GM21825 (cell line): ENCODE data around the gene C17orf58.
"Not testable (repeated sequence)": the region's sequence is repeated elsewhere in the genome, so short reads cannot be mapped to it uniquely, and the experiment has no call there.

Experiments
- ATAC-seq: cut with Tn5 transposase; IDR thresholded peaks from one replicate; pipeline ENCODE4 v1.9.1; 2021; ENCODE audit warnings: mild to moderate bottlenecking, moderate library complexity; ENCODE audit not compliant: unreplicated experiment

The C17orf58 gene

DNA sequence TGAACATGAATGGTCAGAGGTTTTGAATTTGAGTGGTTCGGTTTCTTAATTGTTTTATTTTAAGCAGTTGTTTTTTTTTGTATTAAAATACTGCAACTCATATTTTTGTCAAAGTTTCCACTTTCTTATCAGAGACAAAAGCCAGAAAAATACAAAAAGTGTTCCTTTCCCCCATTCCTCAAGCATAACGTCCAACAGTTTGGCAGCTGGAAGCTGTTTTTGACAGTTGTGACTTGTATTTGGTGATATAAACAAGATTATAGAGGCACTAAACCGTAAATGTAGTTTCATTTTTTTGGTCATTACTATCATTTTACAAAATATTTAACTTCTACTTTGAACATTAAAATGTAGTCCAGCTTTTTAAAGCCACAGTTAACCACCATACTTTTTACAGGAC, 36.0 kb downstream of the C17orf58 start:
- not testable (repeated sequence) for ATAC-seq

GRCh38 chr17:67959510-67959909, 36.8 kb downstream of the C17orf58 start:
- ATAC-seq, result no peak

DNA sequence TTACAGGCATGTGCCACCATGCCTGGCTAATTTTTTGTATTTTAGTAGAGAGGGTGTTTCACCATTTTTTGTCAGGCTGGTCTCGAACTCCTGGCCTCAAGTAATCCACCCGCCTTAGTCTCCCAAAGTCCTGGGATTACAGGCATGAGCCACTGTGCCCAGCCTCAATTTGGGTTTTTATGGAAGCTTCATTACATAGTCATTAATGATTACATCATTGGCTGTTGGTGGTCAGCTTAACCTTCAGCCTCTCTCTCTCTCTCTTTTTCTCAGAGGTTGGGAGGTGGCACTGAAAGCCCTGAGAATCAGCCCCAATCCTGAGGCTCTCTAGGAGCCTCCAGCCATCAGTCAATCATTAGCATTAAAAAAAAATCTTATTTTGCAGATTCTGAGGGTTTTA, 45.3 kb downstream of the C17orf58 start:
- ATAC-seq, result no peak

DNA sequence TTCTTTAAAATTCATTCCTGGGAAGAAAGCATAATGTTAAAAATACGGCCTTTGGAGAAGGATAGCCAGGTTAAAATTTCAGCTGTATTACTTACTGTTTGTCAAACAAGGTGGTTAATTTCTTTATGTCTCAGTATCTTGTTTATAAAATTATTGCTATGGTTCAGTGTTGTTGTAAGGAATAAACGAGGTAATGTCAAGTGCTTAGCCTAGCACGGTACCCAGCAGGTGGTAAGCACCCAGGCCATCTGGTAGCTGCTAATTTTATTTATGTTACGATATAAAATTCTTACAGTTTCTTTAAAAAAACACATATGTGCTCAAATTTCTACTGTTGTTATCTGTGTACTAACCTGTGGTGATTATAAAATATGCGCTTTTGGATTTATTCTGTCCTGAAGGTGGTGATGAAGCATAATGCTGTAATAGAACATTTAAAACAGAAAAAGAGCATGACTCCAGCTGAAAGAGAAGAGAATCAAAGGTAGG, 48.9 kb downstream of the C17orf58 start:
- ATAC-seq, result no peak

GRCh38 chr17:67946513-67946912, 49.8 kb downstream of the C17orf58 start:
- ATAC-seq, result no peak

DNA sequence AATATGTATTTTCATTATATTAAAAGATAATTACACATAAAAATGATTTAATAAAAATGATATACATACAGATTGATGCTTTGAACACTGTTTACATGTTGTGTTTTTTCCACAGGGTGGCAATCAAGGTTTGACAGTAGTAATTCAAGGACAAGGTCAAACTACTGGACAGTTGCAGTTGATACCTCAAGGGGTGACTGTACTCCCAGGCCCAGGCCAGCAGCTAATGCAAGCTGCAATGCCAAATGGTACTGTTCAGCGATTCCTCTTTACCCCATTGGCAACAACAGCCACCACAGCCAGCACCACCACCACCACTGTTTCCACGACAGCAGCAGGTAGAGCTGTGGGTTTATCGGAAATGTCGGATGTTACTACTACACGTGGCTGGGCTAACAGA, 52.2 kb downstream of the C17orf58 start:
- ATAC-seq, result no peak

- ATAC-seq, result no peak
Measured at GRCh38 chr17:67942810-67943209, 53.5 kb downstream of the C17orf58 start.
